CD4-positive, alpha-beta T cell treated with Interleukin-1 beta for 1 hour (primary cell): Measurements from ENCODE around the gene ITGB8.
"Not testable (repeated sequence)": the region's sequence is repeated elsewhere in the genome, so short reads cannot be mapped to it uniquely, and the experiment has no call there.

Experiments used
- DNase-seq, 2 donors: peaks; one replicate each; pipeline ENCODE4 v3.0.0-alpha.2; 2020 to 2022

The ITGB8 gene

GRCh38 chr7:20330239-20330927 lies at the start of gene ITGB8:
Gene ITGB8, plus strand, starts transcription at chr7:20330900. Its CDS starts 907 bp downstream, at chr7:20331807.
- peak; percentile 3 to 38 for DNase-seq

GRCh38 chr7:20282959-20283358 lies 47.7 kb upstream of the ITGB8 start:
- no peak for DNase-seq

GRCh38 chr7:20283385-20283784 lies 47.3 kb upstream of the ITGB8 start:
- no peak for DNase-seq

GRCh38 chr7:20284003-20284770 lies 46.5 kb upstream of the ITGB8 start:
- DNase-seq, result no peak

GRCh38 chr7:20284771-20285143 lies 45.9 kb upstream of the ITGB8 start:
- DNase-seq, result no peak

GRCh38 chr7:20287317-20287716 lies 43.4 kb upstream of the ITGB8 start:
- DNase-seq, result no peak

GRCh38 chr7:20288036-20288435 lies 42.7 kb upstream of the ITGB8 start:
- DNase-seq, result no peak

- DNase-seq, result no peak
Measured at GRCh38 chr7:20290505-20291111, 40.1 kb upstream of the ITGB8 start.

GRCh38 chr7:20293336-20293735 lies 37.4 kb upstream of the ITGB8 start:
- no peak for DNase-seq

- DNase-seq, result no peak
Measured at GRCh38 chr7:20296444-20296843, 34.3 kb upstream of the ITGB8 start.

- DNase-seq, result no peak
Measured at GRCh38 chr7:20296901-20297300, 33.8 kb upstream of the ITGB8 start.

GRCh38 chr7:20298486-20298901 lies 32.2 kb upstream of the ITGB8 start:
- DNase-seq, result no peak

- DNase-seq, result no peak
Measured at GRCh38 chr7:20299145-20299544, 31.6 kb upstream of the ITGB8 start.

- no peak for DNase-seq
Measured at GRCh38 chr7:20299647-20300312, 30.9 kb upstream of the ITGB8 start.

GRCh38 chr7:20301311-20301939 lies 29.3 kb upstream of the ITGB8 start:
- no peak for DNase-seq

GRCh38 chr7:20302300-20302699 lies 28.4 kb upstream of the ITGB8 start:
- not testable (repeated sequence) for DNase-seq

- DNase-seq, result no peak
Measured at GRCh38 chr7:20302891-20303290, 27.8 kb upstream of the ITGB8 start.

GRCh38 chr7:20304366-20304765 lies 26.3 kb upstream of the ITGB8 start:
- no peak for DNase-seq

- no peak for DNase-seq
Measured at GRCh38 chr7:20305726-20306125, 25.0 kb upstream of the ITGB8 start.

- no peak for DNase-seq
Measured at GRCh38 chr7:20306180-20306946, 24.3 kb upstream of the ITGB8 start.

GRCh38 chr7:20307119-20307518 lies 23.6 kb upstream of the ITGB8 start:
- no peak for DNase-seq

GRCh38 chr7:20307901-20308300 lies 22.8 kb upstream of the ITGB8 start:
- no peak for DNase-seq
